SH-SY5Y (cell line): ENCODE results near the gene SLCO3A1.

Experiments
- GATA2 ChIP-seq: IDR thresholded peaks from 2 replicates; pipeline ENCODE4 v1.6.1; 2011; ENCODE audit warnings: mild to moderate bottlenecking, low read depth, low read length
- GATA3 ChIP-seq: IDR thresholded peaks from 2 replicates; pipeline ENCODE4 v1.6.1; 2011; ENCODE audit warnings: low read depth, mild to moderate bottlenecking, low read length, moderate library complexity

The SLCO3A1 gene

GRCh38 chr15:92164327-92165000, 311.0 kb downstream of the SLCO3A1 start:
- no peak for TF ChIP-seq GATA3
- no peak for TF ChIP-seq GATA2

GRCh38 chr15:92165001-92165346, 311.5 kb downstream of the SLCO3A1 start:
- no peak for TF ChIP-seq GATA2
- no peak for TF ChIP-seq GATA3

GRCh38 chr15:92166029-92166428, 312.5 kb downstream of the SLCO3A1 start:
- TF ChIP-seq GATA2 = no peak

GRCh38 chr15:92166751-92167405, 313.4 kb downstream of the SLCO3A1 start:
- no peak for TF ChIP-seq GATA3
- no peak for TF ChIP-seq GATA2

GRCh38 chr15:92167451-92167850, 313.9 kb downstream of the SLCO3A1 start:
- TF ChIP-seq GATA2 (no peak), GATA3 (no peak)

- TF ChIP-seq GATA3 = no peak
These were observed 314.7 kb downstream of the SLCO3A1 start for GRCh38 chr15:92168066-92168683.

- no peak for TF ChIP-seq GATA2
- no peak for TF ChIP-seq GATA3
These were observed 317.4 kb downstream of the SLCO3A1 start for GRCh38 chr15:92170897-92171296.

- TF ChIP-seq GATA3 = no peak
- TF ChIP-seq GATA2 = no peak
These were observed 325.4 kb downstream of the SLCO3A1 start for GRCh38 chr15:92178911-92179310.

- TF ChIP-seq GATA2 (no peak), GATA3 (no peak)
These were observed 330.6 kb downstream of the SLCO3A1 start for GRCh38 chr15:92184142-92184541.

GRCh38 chr15:92184679-92185230, 331.2 kb downstream of the SLCO3A1 start:
- no peak for TF ChIP-seq GATA2
- TF ChIP-seq GATA3 = no peak

- TF ChIP-seq GATA2 = no peak
- TF ChIP-seq GATA3 = no peak
These were observed 334.5 kb downstream of the SLCO3A1 start for GRCh38 chr15:92187975-92188374.

- no peak for TF ChIP-seq GATA2
- TF ChIP-seq GATA3 = no peak
These were observed 335.7 kb downstream of the SLCO3A1 start for GRCh38 chr15:92189166-92189565.

- TF ChIP-seq GATA3 (no peak), GATA2 (no peak)
These were observed 341.7 kb downstream of the SLCO3A1 start for GRCh38 chr15:92195241-92195640.

GRCh38 chr15:92196342-92196741, 342.8 kb downstream of the SLCO3A1 start:
- TF ChIP-seq GATA2 (no peak), GATA3 (no peak)

GRCh38 chr15:92197746-92198145, 344.2 kb downstream of the SLCO3A1 start:
- no peak for TF ChIP-seq GATA2

GRCh38 chr15:92200891-92201290, 347.4 kb downstream of the SLCO3A1 start:
- TF ChIP-seq GATA3 = no peak
- no peak for TF ChIP-seq GATA2
